LNCaP clone FGC (cell line): ENCODE measurements around the gene ADAMTS16.

Source experiments
- DNase-seq: peaks from one replicate; pipeline ENCODE4 v3.0.0-alpha.2; 2011; ENCODE audit warnings: low read depth
- H3K4me3 ChIP-seq: 2 replicates; pipeline ENCODE4 v1.5.1; 2011; ENCODE audit warnings: mild to moderate bottlenecking, low read depth, low read length, control low read depth
- CTCF ChIP-seq: IDR thresholded peaks from 2 replicates; pipeline ENCODE4 v1.5.1; 2012; ENCODE audit warnings: mild to moderate bottlenecking; ENCODE audit not compliant: control insufficient read depth, insufficient read depth; ENCODE audit errors: extremely low read depth

The ADAMTS16 gene

GRCh38 chr5:5209510-5210286 is 69.6 kb downstream of the ADAMTS16 start:
- H3K4me3 ChIP-seq = no peak overlapping the region
- no peak for TF ChIP-seq CTCF
- no peak for DNase-seq

GRCh38 chr5:5217371-5217770 is 77.2 kb downstream of the ADAMTS16 start:
- H3K4me3 ChIP-seq = no peak overlapping the region
- DNase-seq = no peak
- TF ChIP-seq CTCF = no peak

GRCh38 chr5:5218396-5218795 is 78.3 kb downstream of the ADAMTS16 start:
- TF ChIP-seq CTCF = no peak
- no peak overlapping the region for H3K4me3 ChIP-seq
- no peak for DNase-seq

GRCh38 chr5:5219541-5219940 is 79.4 kb downstream of the ADAMTS16 start:
- H3K4me3 ChIP-seq = no peak overlapping the region
- TF ChIP-seq CTCF = no peak
- DNase-seq = no peak

- no peak for DNase-seq
- no peak overlapping the region for H3K4me3 ChIP-seq
Observed at GRCh38 chr5:5220901-5221631, 80.9 kb downstream of the ADAMTS16 start.

GRCh38 chr5:5221724-5222123 is 81.6 kb downstream of the ADAMTS16 start:
- H3K4me3 ChIP-seq = no peak overlapping the region
- no peak for TF ChIP-seq CTCF
- DNase-seq = no peak

More at GRCh38 chr5:5220901-5221631, 80.9 kb downstream of the ADAMTS16 start:
- no peak for TF ChIP-seq CTCF
